Trophoblast cell (in vitro differentiated cells and primary cell): ENCODE measurements around the gene FN1.

Source experiments
- DNase-seq, 2 donors: peaks; one replicate each; pipeline ENCODE4 v3.0.0-alpha.2; 2016
- H2AFZ ChIP-seq: 2 replicates; pipeline ENCODE4 v1.6.1; 2013; ENCODE audit warnings: low read length, moderate library complexity, mild to moderate bottlenecking; ENCODE audit not compliant: insufficient read depth, poor library complexity
- H2AK5ac ChIP-seq: 2 replicates; pipeline ENCODE4 v1.6.1; 2013; ENCODE audit warnings: mild to moderate bottlenecking, low read length
- H2BK120ac ChIP-seq: 2 replicates; pipeline ENCODE4 v1.6.1; 2013; ENCODE audit warnings: low read length, mild to moderate bottlenecking, moderate library complexity; ENCODE audit not compliant: insufficient read depth, poor library complexity
- H2BK12ac ChIP-seq: 2 replicates; pipeline ENCODE4 v1.6.1; 2013; ENCODE audit warnings: mild to moderate bottlenecking, low read length, moderate library complexity
- H2BK5ac ChIP-seq: 2 replicates; pipeline ENCODE4 v1.6.1; 2013; ENCODE audit warnings: low read length, low read depth, moderate library complexity, mild to moderate bottlenecking; ENCODE audit not compliant: poor library complexity
- H3K14ac ChIP-seq: 2 replicates; pipeline ENCODE4 v1.6.1; 2013; ENCODE audit warnings: mild to moderate bottlenecking, low read length
- H3K18ac ChIP-seq: 2 replicates; pipeline ENCODE4 v1.6.1; 2013; ENCODE audit warnings: mild to moderate bottlenecking, low read length
- H3K23ac ChIP-seq: 2 replicates; pipeline ENCODE4 v1.6.1; 2013; ENCODE audit warnings: low read length
- H3K27ac ChIP-seq: 2 replicates; pipeline ENCODE4 v1.5.1; 2013; ENCODE audit warnings: low read depth, mild to moderate bottlenecking, inconsistent platforms, low read length, moderate library complexity
- H3K27me3 ChIP-seq: 2 replicates; pipeline ENCODE4 v1.6.1; 2013; ENCODE audit warnings: inconsistent platforms, mild to moderate bottlenecking, low read length, moderate library complexity; ENCODE audit not compliant: insufficient read depth
- H3K36me3 ChIP-seq, 2 experiments: 1 replicate in 1 of 2; 2 replicates in 1 of 2; pipeline ENCODE4 v1.6.1; 2013; ENCODE audit warnings: low read length in 2 of 2, mild to moderate bottlenecking in 2 of 2, moderate library complexity in 1 of 2; ENCODE audit not compliant: insufficient read depth in 2 of 2, control insufficient read depth in 1 of 2
- H3K4ac ChIP-seq: 2 replicates; pipeline ENCODE4 v1.6.1; 2013; ENCODE audit warnings: low read depth, mild to moderate bottlenecking, low read length, moderate library complexity
- H3K4me1 ChIP-seq, 2 experiments: 1 replicate in 1 of 2; 2 replicates in 1 of 2; pipeline ENCODE4 v1.6.1; 2013; ENCODE audit warnings: low read length in 2 of 2, mild to moderate bottlenecking in 2 of 2, moderate library complexity in 1 of 2; ENCODE audit not compliant: insufficient read depth in 2 of 2, control insufficient read depth in 1 of 2
- H3K4me2 ChIP-seq: 2 replicates; pipeline ENCODE4 v1.6.1; 2013; ENCODE audit warnings: inconsistent platforms, mild to moderate bottlenecking, low read length, moderate library complexity
- H3K4me3 ChIP-seq: 2 replicates; pipeline ENCODE4 v1.5.1; 2013; ENCODE audit warnings: mild to moderate bottlenecking, low read depth, low read length, inconsistent platforms
- H3K79me1 ChIP-seq: one replicate; pipeline ENCODE4 v1.6.1; 2013; ENCODE audit warnings: low read length
- H3K79me2 ChIP-seq: 2 replicates; pipeline ENCODE4 v1.6.1; 2013; ENCODE audit warnings: low read length, mild to moderate bottlenecking; ENCODE audit not compliant: control insufficient read depth, insufficient read depth, poor library complexity
- H3K9ac ChIP-seq: 2 replicates; pipeline ENCODE4 v1.6.1; 2013; ENCODE audit warnings: mild to moderate bottlenecking, low read length
- H3K9me3 ChIP-seq: 2 replicates; pipeline ENCODE4 v1.6.1; 2013; ENCODE audit warnings: low read depth, mild to moderate bottlenecking, control low read depth, inconsistent platforms, low read length; ENCODE audit not compliant: insufficient read depth
- H4K12ac ChIP-seq: 2 replicates; pipeline ENCODE4 v1.6.1; 2013; ENCODE audit warnings: low read depth, mild to moderate bottlenecking, low read length, moderate library complexity
- H4K8ac ChIP-seq: 2 replicates; pipeline ENCODE4 v1.6.1; 2013; ENCODE audit warnings: low read depth, mild to moderate bottlenecking, low read length, moderate library complexity
- H4K91ac ChIP-seq: one replicate; pipeline ENCODE4 v1.6.1; 2013; ENCODE audit warnings: low read depth, mild to moderate bottlenecking, low read length, moderate library complexity
- WGBS: extraction: QIAGEN DNeasy Blood & Tissue Kit; methylation state at CpG from one replicate; pipeline ENCODE4 v1.1.7; 2013; ENCODE audit warnings: missing lambda C conversion rate; ENCODE audit not compliant: insufficient read length, insufficient coverage; ENCODE audit errors: extremely low coverage; 5-methylcytosine and 5-hydroxymethylcytosine counted together

FN1 gene

DNA sequence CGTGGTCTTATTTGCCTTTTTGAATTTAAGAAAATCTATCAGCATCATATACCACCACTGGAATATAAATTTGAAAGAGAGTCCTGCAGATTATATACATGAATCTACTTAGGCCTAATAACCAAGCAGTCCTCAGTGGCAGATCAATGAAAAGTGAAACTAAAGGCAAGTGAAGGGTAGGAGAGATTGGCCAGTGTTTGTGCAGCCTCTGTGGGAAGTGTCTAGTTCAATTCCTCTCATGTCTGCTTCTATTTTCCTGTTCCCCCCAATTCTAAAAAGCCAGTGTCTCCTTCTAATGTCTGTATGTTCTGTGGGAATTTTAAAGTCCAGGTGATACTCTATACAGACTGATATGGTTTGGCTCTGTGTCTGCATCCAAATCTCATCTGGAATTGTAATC is 61.9 kb downstream of the FN1 start:
- Histone ChIP-seq H3K27ac (no peak overlapping the region), H3K4ac (no peak overlapping the region), H3K4me1 (no peaks in the 10 kb centered on the region), H3K18ac (no peak overlapping the region), H3K14ac (no peak overlapping the region), H3K79me2 (no peaks in the 10 kb centered on the region), H3K79me1 (no peaks in the 10 kb centered on the region), H3K9me3 (no peaks in the 10 kb centered on the region), H4K8ac (no peak overlapping the region), H3K4me3 (no peak overlapping the region), H2BK120ac (no peak overlapping the region), H4K12ac (no peak overlapping the region), H3K36me3 (peaks cover 42 to 68% of the 10 kb centered on the region in 2 experiments), H2AFZ (no peak overlapping the region), H2BK12ac (no peak overlapping the region), H3K23ac (no peak overlapping the region), H3K27me3 (no peaks in the 10 kb centered on the region), H2AK5ac (no peak overlapping the region), H3K9ac (no peak overlapping the region), H4K91ac (no peak overlapping the region), H3K4me2 (no peak overlapping the region), H2BK5ac (no peak overlapping the region)
- no peak for DNase-seq
- WGBS: no CpG with 5 or more reads among the region's 1 CpG

DNA sequence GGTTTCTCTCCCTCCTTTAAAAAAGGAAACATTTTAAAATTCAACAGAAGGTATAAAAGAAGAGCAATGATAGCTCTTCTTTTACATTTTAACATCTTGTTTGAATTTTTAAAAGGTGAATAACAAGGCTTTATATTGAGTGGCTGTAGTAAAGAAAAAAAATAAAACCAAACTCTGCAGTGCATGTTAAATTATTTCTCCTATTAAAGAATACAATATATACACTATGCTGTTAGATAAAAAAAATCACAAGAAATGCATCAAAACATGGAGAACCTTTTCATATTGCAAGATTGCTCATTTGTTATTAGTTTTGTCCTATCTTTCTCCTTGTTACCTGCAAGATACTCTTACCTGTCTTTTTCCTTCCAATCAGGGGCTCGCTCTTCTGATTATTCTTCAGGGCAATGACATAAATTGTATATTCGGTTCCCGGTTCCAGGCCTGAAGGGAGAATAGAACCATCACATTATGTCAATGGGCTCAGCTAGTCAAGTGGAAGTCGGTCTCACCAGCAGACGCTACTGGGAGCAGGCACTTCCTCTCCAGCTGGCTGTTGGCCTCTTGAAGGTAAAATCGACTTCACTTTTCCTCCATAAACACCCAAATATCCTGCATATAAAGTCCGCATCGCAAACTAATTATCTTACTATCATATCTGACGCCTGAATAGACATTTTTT is 62.8 kb downstream of the FN1 start:
- no peak overlapping the region for H2AFZ ChIP-seq
- H4K8ac ChIP-seq: peak overlapping the region; percentile 49
- H4K91ac ChIP-seq: no peak overlapping the region
- no peak overlapping the region for H3K27ac ChIP-seq
- whole genome bisulfite sequencing: 100% methylated on average over 2 of the region's 9 CpGs
- no peak overlapping the region for H3K4ac ChIP-seq
- no peak overlapping the region for H3K23ac ChIP-seq
- no peak overlapping the region for H3K4me2 ChIP-seq
- H3K79me1 ChIP-seq: no peaks in the 10 kb centered on the region
- no peaks in the 10 kb centered on the region for H3K79me2 ChIP-seq
- H3K4me3 ChIP-seq: no peak overlapping the region
- no peak overlapping the region for H2BK120ac ChIP-seq
- H4K12ac ChIP-seq: peak overlapping the region; percentile 23
- no peak overlapping the region for H2AK5ac ChIP-seq
- no peaks in the 10 kb centered on the region for H3K9me3 ChIP-seq
- no peak overlapping the region for H3K9ac ChIP-seq
- DNase-seq: no peak
- no peaks in the 10 kb centered on the region for H3K27me3 ChIP-seq
- H3K14ac ChIP-seq: no peak overlapping the region
- peaks cover 41 to 68% of the 10 kb centered on the region in 2 experiments for H3K36me3 ChIP-seq
- H3K18ac ChIP-seq: no peak overlapping the region
- no peak overlapping the region for H2BK5ac ChIP-seq
- no peaks in the 10 kb centered on the region for H3K4me1 ChIP-seq
- H2BK12ac ChIP-seq: no peak overlapping the region

DNA sequence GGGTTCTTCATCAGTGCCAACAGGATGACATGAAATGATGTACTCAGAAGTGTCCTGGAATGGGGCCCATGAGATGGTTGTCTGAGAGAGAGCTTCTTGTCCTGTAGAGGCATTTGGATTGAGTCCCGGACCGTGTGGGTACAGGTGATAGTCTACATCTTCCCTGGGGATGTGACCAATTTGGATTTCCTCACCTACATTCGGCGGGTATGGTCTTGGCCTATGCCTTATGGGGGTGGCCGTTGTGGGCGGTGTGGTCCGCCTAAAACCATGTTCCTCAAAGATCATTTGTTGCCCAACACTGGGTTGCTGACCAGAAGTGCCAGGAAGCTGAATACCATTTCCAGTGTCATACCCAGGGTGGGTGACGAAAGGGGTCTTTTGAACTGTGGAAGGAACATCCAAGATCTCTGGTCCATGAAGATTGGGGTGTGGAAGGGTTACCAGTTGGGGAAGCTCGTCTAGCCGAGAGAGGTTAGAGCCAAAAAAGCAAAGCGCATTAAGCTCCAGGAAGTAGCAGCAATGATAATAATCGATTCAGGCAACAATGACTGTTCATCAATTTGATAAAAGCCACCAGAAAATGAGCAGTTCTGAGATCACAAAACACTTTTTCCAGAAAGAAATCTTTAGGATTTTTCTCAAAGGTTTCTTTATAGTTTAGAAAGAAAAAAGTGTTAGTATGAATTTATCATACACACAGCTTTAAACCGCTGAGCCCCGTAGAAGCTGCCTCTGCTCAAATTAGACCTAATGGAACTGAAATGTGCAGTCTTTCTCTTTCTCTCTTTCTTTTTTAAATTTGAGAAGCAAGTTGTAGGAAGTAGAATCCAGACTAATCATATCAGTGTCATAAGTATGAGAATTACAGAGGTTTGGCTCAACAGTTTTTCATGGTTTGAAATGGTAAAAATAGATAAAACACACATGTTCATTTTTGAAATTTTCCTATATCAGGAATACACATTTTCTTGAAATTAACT is 63.7 kb downstream of the FN1 start:
- Histone ChIP-seq H3K27ac (no peak overlapping the region), H3K36me3 (peaks cover 39 to 68% of the 10 kb centered on the region in 2 experiments), H3K18ac (no peak overlapping the region), H3K4me3 (no peak overlapping the region), H2AK5ac (no peak overlapping the region), H3K9me3 (no peaks in the 10 kb centered on the region), H2BK120ac (no peak overlapping the region), H3K14ac (no peak overlapping the region), H4K12ac (no peak overlapping the region), H2BK5ac (no peak overlapping the region), H3K23ac (no peak overlapping the region), H3K4me2 (no peak overlapping the region), H3K4me1 (no peaks in the 10 kb centered on the region), H3K27me3 (no peaks in the 10 kb centered on the region), H4K91ac (no peak overlapping the region), H3K9ac (peak overlapping the region; percentile 12), H3K79me2 (no peaks in the 10 kb centered on the region), H3K79me1 (no peaks in the 10 kb centered on the region), H3K4ac (no peak overlapping the region), H2AFZ (no peak overlapping the region), H2BK12ac (no peak overlapping the region), H4K8ac (no peak overlapping the region)
- WGBS: no CpG with 5 or more reads among the region's 14 CpGs
- DNase-seq: no peak

DNA sequence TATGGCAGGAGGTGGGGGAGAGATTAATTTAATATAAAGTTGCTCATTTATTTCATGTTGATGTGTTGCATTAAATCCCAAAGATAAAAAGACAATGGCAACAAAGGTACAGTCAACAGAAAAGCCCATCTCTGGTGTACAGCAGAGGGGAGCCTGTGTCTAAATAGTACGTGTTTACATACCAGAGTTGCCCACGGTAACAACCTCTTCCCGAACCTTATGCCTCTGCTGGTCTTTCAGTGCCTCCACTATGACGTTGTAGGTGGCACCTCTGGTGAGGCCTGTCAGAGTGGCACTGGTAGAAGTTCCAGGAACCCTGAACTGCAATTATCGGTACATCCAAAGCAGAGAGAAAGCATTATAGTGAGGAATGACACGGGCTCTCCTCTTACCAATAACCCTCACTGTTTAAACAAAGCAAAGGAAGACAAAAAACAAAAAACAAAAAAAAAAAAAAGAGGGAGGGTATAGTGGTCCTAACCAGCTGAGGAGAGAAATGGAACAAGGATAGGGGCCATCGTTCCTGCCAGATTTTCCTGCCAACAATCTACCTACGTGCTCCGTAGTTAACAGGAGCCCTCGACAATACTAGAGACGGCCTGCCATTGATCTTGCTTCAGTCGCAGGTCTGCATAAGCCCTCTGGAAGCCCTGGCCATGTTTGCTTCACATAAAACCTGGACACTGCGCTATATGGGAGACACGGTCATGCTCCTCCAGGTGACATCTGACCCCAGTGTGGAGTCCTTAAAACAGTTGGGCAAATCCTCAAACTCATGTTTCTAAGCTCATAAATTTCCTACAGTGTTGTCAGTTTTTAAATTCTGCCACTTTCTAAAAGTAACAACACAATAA is 65.5 kb downstream of the FN1 start:
- Histone ChIP-seq H3K79me1 (no peaks in the 10 kb centered on the region), H3K4me3 (no peak overlapping the region), H4K8ac (no peak overlapping the region), H3K23ac (no peak overlapping the region), H2BK120ac (no peak overlapping the region), H3K4ac (no peak overlapping the region), H3K9ac (no peak overlapping the region), H4K91ac (no peak overlapping the region), H3K27me3 (no peaks in the 10 kb centered on the region), H3K18ac (no peak overlapping the region), H4K12ac (no peak overlapping the region), H3K36me3 (peaks cover 37 to 59% of the 10 kb centered on the region in 2 experiments), H2BK12ac (no peak overlapping the region), H2BK5ac (no peak overlapping the region), H3K27ac (no peak overlapping the region), H3K14ac (no peak overlapping the region), H3K4me2 (no peak overlapping the region), H3K9me3 (no peaks in the 10 kb centered on the region), H3K4me1 (no peaks in the 10 kb centered on the region), H2AK5ac (no peak overlapping the region), H2AFZ (no peak overlapping the region), H3K79me2 (no peaks in the 10 kb centered on the region)
- peak in 1 of 2 donors; percentile 55 for DNase-seq
- no CpG with 5 or more reads among the region's 14 CpGs for WGBS
